ENCODE results near the gene FNIP1.

GRCh38 chr5:131786036-131786435, 10.8 kb downstream of the FNIP1 start:
- TF ChIP-seq CTCF (conservative IDR thresholded peaks at IDR 0.05), result no peak
- TF ChIP-seq ZFX (IDR thresholded peaks at IDR 0.05), result no peak

Data from C4-2B (cell line).